GM12892 (cell line): ENCODE results near the gene OCEL1.
A peak's percentile ranks its signal among the peaks of the same experiment; 100 is the strongest.

ENCODE experiments used
- DNase-seq: peaks from one replicate; pipeline ENCODE4 v3.0.0; 2011; ENCODE audit not compliant: insufficient read length
- FAIRE-seq: peaks from 2 replicates; lab custom pipeline; 2011; peaks lifted over from hg19 to GRCh38; lab: Jason Lieb, UNC
- POLR2A ChIP-seq: IDR thresholded peaks from 2 replicates; pipeline ENCODE4 v1.6.1; 2011; ENCODE audit warnings: low read depth, low read length, control low read depth
- POLR2AphosphoS5 ChIP-seq: IDR thresholded peaks from 2 replicates; pipeline ENCODE4 v1.6.1; 2011; ENCODE audit warnings: low read depth, low read length, control low read depth
- TAF1 ChIP-seq: IDR thresholded peaks from 2 replicates; pipeline ENCODE4 v1.6.1; 2011; ENCODE audit warnings: low read depth, mild to moderate bottlenecking, control low read depth, low read length, borderline replicate concordance

The OCEL1 gene

DNA sequence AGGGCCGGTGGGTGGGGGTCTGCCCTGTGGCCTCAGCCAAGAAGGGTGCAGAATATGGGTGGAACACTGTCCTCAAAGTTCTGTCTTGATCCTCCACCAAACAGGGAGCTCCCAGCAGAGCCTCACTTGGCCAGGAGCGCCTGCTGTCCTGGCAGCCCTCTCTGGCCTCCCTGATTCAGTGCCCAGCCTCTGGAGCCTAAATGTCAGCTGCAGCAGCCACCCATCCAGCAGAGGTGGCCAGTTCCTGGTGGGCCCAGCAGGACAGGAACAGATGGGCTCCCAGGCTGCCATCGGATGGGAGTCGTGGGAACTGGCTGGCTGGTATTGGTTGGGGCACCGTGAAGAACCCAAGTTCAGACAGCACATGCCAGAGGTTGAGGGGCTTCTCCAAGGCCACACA is 12.7 kb upstream of the OCEL1 start:
- no peak for FAIRE-seq
- TF ChIP-seq POLR2A (peak; percentile 51; the same call in 1 of the 2 replicates), POLR2AphosphoS5 (peak; percentile 64; the same call in 1 of the 2 replicates), TAF1 (no peak)
- no peak for DNase-seq

DNA sequence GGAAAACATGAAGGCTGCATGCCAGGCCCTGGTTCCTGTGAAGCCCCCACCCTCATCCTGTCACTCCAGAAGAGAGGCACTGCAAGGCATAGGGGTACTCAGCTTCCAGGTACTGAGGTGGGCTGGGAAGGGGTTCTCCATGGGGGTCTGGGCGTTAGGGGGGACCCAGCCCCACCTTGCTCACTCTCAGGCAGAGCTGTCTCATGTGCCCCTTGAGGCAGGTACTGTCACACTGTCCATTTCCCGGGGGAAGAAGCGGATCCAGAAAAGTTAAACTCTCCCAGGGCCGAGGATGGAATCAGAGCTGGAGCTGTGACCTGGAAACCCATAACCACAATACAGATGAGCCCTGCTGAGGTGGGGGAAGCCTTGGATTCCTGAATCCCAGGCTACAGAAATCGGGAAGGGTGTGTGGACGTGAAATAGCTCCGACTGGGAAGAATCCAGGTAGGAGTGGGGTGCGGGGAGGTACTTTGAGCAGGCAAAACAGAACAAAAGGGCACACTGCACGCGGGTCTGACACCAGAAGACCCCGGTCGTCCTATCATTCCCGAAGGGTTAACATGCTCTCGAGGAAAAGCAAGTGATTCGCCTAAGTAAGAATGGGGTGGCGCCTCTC is 11.4 kb upstream of the OCEL1 start:
- no peak for FAIRE-seq
- DNase-seq: no peak
- TF ChIP-seq POLR2A (no peak), POLR2AphosphoS5 (no peak), TAF1 (no peak)

DNA sequence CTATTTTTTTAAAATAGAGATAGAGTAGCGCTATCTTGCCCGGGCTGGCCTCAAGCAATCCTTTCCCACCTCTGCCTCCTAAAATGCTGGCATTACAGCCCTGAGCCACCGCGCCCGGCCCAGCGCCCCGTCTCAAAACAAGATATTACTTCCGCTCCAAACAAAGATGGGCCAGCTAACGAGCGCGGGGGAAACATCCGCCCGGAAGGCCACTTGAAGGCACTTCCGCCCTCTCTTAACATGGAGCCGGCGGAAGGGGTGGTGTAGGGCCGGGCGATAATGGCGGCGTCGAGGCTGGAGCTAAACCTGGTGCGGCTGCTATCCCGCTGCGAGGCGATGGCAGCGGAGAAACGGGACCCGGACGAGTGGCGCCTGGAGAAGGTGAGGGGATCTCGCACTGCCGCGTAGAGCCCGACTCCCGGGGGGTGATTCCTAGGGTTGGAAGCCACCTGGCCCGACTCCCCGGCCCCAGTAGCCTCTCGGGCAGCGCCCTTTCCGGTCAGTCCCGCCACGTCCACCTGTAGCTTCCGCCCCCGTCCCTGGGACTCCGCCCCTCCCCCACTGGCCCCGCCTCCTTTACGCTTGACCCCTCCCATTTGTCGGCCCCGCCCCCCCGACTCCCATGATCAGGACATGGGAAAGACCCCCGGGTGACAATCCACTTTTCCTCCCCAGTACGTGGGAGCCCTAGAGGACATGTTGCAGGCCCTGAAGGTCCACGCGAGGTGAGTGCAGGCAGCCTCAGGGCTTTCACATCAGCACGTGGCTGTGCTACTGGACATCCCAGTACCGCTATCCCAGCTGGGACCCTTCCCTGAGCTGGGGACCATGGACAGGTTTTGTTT is 10.7 kb upstream of the OCEL1 start, which contains the start of gene USE1:
Gene USE1, plus strand, starts transcription at position 231 of the 845 bp plus-strand sequence. Its CDS starts 49 bp downstream, at position 280.
- TF ChIP-seq POLR2A: peak; percentile 94
- TF ChIP-seq POLR2AphosphoS5: peak; percentile 92
- peak; percentile 93 for TF ChIP-seq TAF1
- DNase-seq: peak; percentile 94
- FAIRE-seq: peak; percentile 98

DNA sequence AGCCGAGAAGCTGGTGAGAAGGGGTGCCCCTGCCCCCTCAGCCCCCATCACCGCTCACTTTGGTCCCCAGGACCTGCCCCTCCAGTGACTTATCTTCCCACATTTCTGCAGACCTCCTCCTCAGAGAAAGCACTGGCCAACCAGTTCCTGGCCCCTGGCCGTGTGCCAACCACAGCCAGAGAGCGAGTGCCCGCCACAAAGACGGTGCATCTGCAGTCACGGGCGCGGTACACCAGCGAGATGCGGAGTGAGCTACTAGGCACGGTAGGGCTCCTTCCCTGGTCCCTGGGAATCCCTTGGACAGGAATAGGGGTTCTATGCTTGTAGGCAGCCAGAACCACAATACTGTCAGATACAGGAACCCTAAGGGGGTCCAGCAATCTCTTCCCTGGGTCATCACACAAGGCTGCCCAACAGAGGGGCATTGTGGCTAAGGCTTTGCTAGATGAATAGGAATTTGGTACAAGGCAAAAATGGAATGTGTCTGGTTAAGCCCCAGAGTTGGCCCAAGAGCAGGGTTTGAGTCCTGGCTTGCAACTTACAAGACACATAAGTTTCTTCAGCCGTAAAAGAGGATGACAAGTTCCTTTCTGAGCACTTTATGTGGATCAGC is 9.9 kb upstream of the OCEL1 start:
- TF ChIP-seq TAF1 (no peak), POLR2A (no peak), POLR2AphosphoS5 (no peak)
- FAIRE-seq (no peak), DNase-seq (no peak)

DNA sequence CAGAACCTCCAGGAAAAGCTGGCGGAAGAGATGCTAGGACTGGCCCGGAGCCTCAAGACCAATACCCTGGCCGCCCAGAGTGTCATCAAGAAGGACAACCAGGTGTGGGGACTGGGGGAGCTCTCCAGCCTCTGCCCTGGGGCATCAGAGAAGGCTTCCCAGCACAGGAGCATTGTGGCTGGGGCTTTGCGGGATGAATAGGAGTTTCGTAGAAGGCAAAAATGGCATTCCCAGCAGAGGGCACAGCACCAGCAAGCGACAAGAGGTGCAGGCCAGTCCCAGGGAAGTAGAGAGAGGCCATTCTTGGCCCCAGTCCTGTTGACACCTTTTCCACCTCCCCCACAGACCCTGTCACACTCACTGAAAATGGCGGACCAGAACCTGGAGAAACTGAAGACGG is 6.7 kb upstream of the OCEL1 start:
- DNase-seq (no peak), FAIRE-seq (no peak)
- TF ChIP-seq POLR2AphosphoS5: no peak
- TF ChIP-seq TAF1: no peak
- TF ChIP-seq POLR2A: no peak

DNA sequence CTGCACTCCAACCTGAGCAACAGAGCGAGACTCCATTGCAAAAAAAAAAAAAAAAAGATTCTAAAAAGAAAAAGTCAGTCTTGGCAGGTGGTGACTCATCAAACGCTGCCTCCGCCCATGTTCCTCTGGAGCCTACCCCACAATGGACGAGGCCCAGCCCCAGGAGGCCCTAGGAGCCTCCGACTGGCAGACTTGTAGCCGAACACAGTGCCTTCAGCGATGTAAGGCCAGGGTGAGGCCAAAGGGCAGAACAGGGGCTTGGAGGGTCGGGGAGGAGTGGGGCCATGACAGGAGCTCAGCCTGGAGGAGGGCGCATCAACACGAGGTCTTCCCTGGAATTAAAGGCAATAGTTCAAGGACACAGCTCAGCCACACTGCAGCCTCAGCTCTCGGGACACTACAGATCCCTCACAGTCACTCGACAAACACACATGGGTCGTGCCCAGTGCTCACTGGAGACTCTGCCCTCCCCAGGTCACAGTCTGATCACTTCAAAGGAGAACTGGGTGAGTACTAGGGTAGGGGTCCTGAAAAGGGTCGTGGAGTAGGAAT is 5.7 kb upstream of the OCEL1 start:
- FAIRE-seq (no peak), DNase-seq (no peak)
- TF ChIP-seq POLR2AphosphoS5 (no peak), POLR2A (no peak), TAF1 (no peak)

DNA sequence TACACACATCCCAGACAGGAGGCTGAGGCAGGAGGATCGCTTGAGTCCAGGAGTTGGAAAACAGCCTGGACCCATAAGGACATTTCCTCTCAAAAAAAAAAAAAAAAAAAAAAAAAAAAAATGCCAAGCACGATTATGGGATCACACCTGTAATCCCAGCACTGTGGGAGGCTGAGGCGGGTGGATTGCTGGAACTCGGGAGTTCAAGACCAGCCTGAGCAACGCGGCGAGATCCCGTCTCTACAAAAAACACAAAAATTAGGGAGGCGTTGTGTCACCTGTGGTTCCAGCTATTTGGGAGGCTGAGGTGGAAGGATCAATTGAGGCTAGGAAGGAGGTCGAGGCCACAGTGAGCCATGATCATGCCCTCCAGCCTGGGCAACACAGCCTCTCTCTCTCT is 973 bp upstream of the OCEL1 start:
- TF ChIP-seq POLR2AphosphoS5 (no peak), POLR2A (no peak), TAF1 (no peak)
- DNase-seq (no peak), FAIRE-seq (no peak)

DNA sequence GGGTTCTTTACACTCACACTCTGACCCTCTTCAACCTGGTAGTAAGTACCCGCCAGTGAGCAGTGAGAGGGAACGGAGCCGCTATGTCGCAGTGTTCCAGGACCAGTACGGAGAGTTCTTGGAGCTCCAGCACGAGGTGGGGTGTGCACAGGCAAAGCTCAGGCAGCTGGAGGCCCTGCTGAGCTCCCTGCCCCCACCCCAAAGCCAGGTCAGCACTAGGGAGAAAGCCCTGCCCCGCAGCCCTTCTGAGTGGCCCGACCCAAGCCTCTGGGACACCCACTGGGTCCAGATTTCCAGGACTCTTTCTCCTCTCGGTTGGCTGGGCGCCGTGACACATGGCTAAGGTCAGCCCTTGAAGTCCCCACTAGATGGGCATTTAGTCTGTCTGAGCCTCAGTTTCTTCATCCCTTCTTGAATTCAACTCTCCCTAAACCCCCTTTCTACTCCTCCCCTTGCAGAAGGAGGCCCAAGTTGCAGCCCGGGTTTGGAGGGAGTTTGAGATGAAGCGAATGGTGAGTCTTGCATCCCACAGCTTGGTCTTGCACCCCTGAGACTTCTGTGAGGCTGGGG is 1.9 kb downstream of the OCEL1 start:
- TF ChIP-seq POLR2A (no peak), POLR2AphosphoS5 (no peak), TAF1 (no peak)
- DNase-seq (no peak), FAIRE-seq (no peak)

DNA sequence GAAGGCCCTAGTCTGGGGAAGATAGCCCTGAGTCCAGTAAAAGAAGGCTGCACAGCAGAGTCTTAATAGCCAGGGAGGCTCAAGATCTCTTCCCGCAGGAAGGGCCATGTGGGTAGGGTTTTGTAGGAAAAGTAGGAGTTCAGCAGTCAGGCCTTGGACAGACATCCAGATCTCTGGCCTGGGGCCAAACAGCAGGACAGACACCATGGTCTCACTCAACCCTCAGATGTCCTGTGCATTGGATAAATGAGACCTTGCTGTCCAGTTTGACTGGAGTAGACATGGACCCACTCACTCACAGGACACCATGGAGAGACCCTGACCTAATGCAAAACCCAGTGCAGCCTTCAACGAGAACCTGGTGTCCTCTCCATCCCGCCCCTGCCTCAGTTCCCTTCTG is 3.9 kb downstream of the OCEL1 start:
- TF ChIP-seq POLR2AphosphoS5 (no peak), POLR2A (no peak), TAF1 (no peak)
- FAIRE-seq (no peak), DNase-seq (no peak)

DNA sequence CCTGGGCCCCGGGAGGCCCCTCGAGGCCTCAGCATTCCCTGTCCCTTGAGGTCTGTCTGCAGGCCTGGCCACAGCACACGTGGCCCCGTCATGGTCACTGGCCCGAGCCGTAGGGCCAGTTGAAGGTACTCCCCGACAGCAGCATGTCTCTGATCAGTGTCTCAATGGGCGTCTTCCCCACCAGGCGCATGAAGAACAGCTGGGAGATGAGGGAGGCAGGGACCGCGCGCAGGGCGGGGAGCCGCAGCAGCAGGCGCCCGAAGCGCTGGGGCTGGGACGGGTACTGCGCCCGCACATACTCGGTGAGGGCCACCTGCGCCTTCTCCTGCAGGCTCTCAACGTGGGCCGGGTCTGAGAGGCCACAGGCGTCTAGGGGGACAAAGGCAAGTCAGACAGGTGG is 6.2 kb downstream of the OCEL1 start:
- no peak for FAIRE-seq
- DNase-seq: no peak
- TF ChIP-seq POLR2A (no peak), POLR2AphosphoS5 (no peak), TAF1 (no peak)

DNA sequence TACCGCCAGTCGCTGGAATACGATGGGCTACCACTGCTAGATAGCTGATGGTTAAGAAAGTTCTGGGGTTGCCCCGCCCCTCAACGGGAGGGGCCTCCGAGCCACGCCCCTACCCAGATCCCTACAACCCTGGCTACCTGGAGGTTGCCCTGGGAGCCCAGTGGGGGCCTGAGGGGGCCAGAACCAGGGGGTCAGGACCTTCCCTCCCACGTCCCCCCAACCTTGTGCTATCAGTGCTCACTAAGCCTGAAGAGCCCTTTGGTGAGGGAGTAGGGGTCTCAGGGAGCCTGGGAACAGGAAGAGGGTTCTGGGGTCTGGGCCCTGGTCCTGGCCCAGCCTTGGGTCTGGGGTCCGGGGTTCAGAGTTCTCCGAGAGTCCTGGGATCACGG is 8.9 kb downstream of the OCEL1 start:
- DNase-seq: peak; percentile 67
- peak; percentile 81 for FAIRE-seq
- TF ChIP-seq TAF1 (no peak), POLR2AphosphoS5 (no peak), POLR2A (no peak)
